Measurements from ENCODE around the gene SESN1.

- TF ChIP-seq EP300 (IDR thresholded peaks at IDR 0.05) (no peak), CTCF (IDR thresholded peaks at IDR 0.05) (no peak), POLR2A (IDR thresholded peaks at IDR 0.05) (no peak)
Measured at GRCh38 chr6:108999428-108999827, 95.2 kb downstream of the SESN1 start.

Measured in tibial nerve (tissue), 4 donors.